8988T (cell line): ENCODE data around the gene SNTA1.
A peak's percentile ranks its signal among the peaks of the same experiment; 100 is the strongest.
"Not testable (repeated sequence)": the region's sequence is repeated elsewhere in the genome, so short reads cannot be mapped to it uniquely, and the experiment has no call there.

Experiments used
- DNase-seq: peaks from one replicate; pipeline ENCODE4 v3.0.0; 2011

The SNTA1 gene

GRCh38 chr20:33423875-33424274 is 19.7 kb downstream of the SNTA1 start:
- not testable (repeated sequence) for DNase-seq

GRCh38 chr20:33423141-33423834 is 20.3 kb downstream of the SNTA1 start:
- DNase-seq: no peak

DNA sequence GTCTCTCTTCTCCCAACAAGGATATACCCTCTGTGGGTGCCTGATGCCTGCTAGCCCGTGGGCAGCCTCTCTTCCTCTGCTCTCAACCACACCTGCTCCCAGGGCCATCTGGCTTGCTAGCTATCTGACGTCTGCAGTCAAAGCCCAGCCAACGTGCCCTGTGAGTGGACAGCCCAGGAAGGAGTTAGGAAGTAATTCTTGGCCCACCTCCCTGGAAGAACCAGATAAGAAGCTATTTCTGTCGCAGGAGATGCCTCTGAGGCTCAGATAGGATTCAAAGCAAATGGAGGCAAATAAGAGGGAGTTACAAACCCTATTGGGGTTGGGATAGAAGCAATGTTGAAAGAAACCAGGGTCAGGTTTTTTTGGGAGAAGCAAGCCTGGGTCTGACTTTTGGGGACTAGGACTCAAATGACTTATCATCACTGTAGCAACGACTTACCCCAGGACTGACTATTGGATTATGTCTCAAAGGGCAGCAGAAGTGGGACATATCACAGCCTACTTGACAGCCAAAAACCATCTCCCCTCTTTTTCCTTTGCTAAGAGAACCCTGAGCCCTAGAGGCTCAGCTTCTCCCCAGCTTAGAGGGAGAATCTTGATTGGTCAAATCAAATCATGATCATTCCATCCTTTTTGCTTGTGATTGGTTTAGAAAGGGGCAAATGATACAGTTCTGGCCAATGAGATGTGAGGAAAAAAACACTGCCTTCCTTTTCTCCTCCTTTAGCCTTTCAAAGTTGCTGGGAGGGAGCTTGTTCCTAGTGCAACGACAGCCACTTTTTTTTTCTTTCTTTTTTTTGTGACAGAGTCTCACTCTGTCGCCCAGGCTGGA is 24.2 kb downstream of the SNTA1 start:
- DNase-seq: no peak

GRCh38 chr20:33418033-33418432 is 25.5 kb downstream of the SNTA1 start:
- DNase-seq: no peak

- DNase-seq: peak; percentile 55
Measured at GRCh38 chr20:33415948-33416347, 27.6 kb downstream of the SNTA1 start.

- no peak for DNase-seq
Measured at GRCh38 chr20:33412484-33412838, 31.1 kb downstream of the SNTA1 start.

GRCh38 chr20:33411711-33412483 is 31.7 kb downstream of the SNTA1 start:
- no peak for DNase-seq

- DNase-seq: no peak
Measured at GRCh38 chr20:33411242-33411641, 32.3 kb downstream of the SNTA1 start.

- DNase-seq: no peak
Measured at GRCh38 chr20:33410081-33410742, 33.4 kb downstream of the SNTA1 start.

DNA sequence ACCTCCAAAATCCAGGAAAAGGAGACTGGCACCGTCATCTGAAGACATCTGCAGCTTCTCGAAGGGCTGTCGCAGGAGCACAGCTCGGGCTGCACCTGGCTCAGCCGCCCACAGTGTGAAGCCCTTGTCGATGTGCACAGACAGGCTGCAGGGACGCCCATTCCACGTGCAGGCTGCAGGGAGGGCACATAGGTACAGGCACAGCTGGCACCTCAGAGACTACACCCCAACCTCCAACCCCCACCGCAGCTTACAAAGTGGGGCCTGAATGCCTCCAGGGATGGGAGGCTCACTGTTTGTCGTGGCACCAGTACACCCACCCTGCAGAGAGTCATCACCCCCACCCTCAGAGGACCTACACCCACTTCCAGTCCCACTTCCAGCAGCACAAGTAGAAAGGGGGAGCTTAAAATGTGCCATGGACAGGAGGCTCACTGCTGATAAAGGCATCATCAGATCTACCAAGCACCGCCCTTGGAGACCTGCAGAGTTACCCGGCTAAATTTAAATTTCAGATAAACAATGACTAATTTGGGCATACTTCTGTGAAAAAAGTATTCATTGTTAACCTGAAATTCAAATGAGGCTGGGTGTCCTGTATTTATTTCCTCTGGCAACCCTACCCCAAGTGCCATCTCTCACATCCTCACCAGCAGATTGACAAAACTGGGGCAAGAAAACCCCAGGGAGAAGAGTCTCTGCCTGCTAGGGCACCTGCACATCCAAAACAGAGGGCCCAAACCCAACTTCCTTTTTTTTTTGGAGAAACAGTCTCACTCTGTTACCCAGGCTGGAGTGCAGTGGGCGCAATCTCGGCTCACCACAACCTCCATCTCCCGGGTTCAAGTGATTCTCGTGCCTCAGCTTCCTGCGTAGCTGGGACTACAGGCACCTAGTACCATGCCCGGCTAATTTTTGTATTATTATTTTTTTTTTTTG is 34.6 kb downstream of the SNTA1 start:
- DNase-seq: no peak

DNA sequence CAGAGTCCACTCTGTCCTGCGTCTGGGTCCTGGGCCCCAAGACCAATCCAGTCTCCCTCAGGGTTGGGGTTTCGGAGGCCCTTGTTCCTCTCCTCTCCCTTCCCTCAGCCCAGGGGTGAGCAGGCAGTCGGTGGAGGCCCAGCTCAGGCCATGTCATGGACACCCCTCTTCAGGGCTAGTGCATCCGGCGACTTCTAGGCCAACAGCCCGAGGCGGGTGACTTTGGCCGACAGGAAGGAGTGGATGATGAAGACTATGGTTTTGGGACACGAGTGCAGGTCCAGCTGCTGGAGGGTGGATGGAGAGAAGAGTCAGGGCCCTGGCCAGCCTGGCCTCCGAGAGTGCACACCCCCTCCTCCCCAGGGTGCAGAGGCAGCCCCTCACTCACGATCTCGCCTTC is 35.2 kb downstream of the SNTA1 start:
- no peak for DNase-seq

GRCh38 chr20:33407796-33408195 is 35.8 kb downstream of the SNTA1 start:
- DNase-seq: no peak

DNA sequence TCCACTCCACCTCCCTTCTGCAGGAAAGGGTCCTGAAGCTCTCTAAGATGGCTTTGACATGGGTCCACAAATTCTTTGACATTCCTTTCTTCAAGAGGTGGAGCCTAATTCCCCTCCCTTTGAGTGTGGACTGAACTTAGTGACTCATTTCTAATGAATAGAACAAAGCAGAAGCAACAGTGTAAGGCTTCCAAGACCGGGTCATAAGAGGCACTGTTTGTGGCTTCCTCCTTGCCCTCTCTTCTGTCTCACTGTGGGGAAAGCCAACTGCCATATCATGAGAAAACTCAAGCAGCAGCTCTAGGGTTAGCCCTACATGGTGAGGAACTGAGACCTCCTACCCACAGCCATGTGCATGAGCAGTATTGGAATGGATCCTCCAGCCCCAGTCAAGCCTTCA is 36.3 kb downstream of the SNTA1 start:
- no peak for DNase-seq

DNA sequence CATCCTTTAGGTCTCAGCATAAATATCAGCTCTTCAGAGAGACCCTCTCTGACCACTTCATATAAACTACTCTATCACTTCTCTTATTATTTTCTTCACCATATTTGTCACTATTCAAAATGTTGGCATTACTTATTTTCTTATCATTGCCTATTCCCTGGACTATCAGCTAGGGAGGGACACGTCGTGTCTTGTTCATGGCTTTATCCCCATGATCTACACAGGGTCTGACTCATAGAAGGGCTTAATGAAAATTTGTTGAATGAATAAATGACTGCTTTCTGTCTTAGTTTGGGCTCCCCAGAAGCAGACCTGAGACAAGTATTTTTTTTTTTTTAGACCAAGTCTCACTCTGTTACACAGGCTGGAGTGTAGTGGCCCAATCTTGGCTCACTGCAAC is 39.3 kb downstream of the SNTA1 start:
- DNase-seq: no peak

GRCh38 chr20:33401921-33402369 is 41.6 kb downstream of the SNTA1 start:
- no peak for DNase-seq

DNA sequence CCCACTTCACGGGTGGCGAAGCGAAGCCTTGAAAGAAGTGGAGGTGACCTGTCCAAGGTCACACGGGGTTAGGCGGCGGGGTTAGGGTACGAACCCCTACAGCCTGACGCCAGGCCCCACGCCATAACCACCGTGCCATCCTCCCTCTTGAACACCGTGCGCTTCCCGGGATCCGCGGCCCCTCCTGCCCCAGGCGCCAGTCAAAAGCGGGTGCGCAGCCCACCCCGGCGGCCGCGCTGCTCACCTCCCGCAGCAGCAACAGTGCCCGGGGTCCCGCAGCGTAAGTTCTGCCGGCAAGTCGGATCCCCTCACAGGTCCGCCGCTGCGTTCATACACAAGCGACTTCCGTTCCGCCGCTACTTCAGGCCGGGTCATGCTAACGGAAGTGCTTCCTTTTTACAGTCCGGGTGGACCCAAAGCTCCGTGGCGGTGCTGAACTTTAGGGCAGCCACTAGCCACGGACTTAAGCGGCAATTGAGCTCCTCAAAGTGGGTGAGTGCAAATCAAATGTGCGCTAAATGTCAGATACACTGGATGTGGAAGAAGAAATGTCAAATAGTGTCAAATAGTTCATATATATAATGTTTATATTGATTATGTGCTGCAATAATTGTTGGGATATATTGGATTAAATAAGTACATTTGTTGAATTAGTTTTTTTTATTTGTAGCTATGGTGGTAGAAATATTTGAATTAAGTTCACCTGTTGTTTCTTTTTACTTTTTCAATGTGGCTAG is 42.2 kb downstream of the SNTA1 start, which contains the start of gene CDK5RAP1:
Gene CDK5RAP1, minus strand, starts transcription at position 336 of the 737 bp plus-strand sequence. CDS start 4,455 bp downstream, outside the sequence.
- peak; percentile 55 for DNase-seq

DNA sequence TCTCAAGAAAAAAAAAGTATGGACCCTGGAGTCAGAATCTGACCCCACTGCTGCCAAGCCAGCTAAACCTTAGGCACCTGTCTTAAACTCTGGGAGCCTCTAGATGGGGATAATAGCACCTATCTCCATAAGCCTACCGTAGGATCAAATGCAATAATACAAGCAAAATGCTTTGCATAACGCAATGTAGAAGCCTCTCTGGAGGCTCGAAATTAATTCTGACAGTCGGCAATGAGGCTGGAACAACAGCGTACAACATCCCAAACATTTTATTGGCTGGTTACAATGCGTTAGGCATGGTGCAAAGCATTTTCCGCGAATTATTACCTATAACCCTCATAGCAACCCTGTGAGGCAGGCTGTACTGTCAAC is 42.8 kb downstream of the SNTA1 start:
- peak; percentile 33 for DNase-seq

GRCh38 chr20:33399924-33400323 is 43.6 kb downstream of the SNTA1 start:
- no peak for DNase-seq

DNA sequence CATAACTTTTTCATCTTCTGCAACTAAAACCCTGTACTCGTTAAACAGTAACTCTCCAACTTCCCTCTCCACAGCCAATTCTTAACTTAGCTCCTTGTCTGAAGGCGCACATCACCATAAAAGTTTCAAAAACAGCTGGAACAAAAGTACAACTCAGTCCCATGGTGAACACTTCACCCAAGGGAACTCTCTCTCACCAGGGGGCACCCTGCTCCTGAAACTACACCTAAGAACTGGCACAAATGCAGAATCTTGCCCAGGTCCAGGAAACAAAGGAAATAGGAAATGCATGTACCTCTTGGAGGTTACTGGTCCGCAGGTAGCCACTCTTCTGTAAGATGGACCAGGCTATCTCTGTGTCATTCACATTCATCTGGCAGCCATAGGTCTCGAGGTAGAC is 48.8 kb downstream of the SNTA1 start:
- DNase-seq: no peak

GRCh38 chr20:33393609-33394008 is 50.0 kb downstream of the SNTA1 start:
- DNase-seq: no peak
